ENCODE measurements around the gene ERBB4. TPM values are rescaled to one million over a fixed set of nuclear protein-coding genes. Genes with fewer than 3 reads are reported as not detected.

Gene ERBB4
- total RNA-seq, 1 experiment from 2014 or later: 0.04 TPM

GRCh38 chr2:212078103-212078502, 460.5 kb downstream of the ERBB4 start:
- no peak overlapping the region for H2BK120ac ChIP-seq (ENCODE audit: low read depth, low read length, poor library complexity, severe bottlenecking)
- H2BK5ac ChIP-seq (ENCODE audit: insufficient read length, low read length): no peak overlapping the region
- H3K14ac ChIP-seq (ENCODE audit: insufficient read depth, low read length): no peak overlapping the region
- H3T11ph ChIP-seq (ENCODE audit: low read length): no peak overlapping the region
- H2BK20ac ChIP-seq (ENCODE audit: low read depth, low read length, poor library complexity, severe bottlenecking): no peak overlapping the region
- WGBS (ENCODE audit: extremely low coverage, insufficient read length, low lambda C conversion rate): no CpG with 5 or more reads among the region's 4 CpGs
- H4K8ac ChIP-seq (replicated peaks; ENCODE audit: insufficient read length, low read depth, low read length): no peak overlapping the region
- H4K5ac ChIP-seq (ENCODE audit: insufficient read length, low read depth, low read length): no peak overlapping the region
- no peaks in the 10 kb centered on the region for H3K79me2 ChIP-seq (ENCODE audit: insufficient read depth, low read length)
- H3K18ac ChIP-seq (ENCODE audit: insufficient read length, low read depth, low read length): no peak overlapping the region
- H3K4ac ChIP-seq (ENCODE audit: low read depth, low read length): no peak overlapping the region
- no peaks in the 10 kb centered on the region for H3K36me3 Mint-ChIP-seq (ENCODE audit: insufficient read depth in 1 of 3, low read depth in 3 of 3)
- H3K23ac ChIP-seq (ENCODE audit: insufficient read length, low read depth, low read length): no peak overlapping the region
- H3K9me3 Mint-ChIP-seq: no peaks in the 10 kb centered on the region
- H3K27ac ChIP-seq (ENCODE audit: insufficient read length, low read depth, low read length): no peak overlapping the region
- H3K56ac ChIP-seq (ENCODE audit: insufficient read length, low read depth, low read length): no peak overlapping the region
- H3K4me1 Mint-ChIP-seq: peaks cover 5 to 6% of the 10 kb centered on the region in 2 experiments
- H3K27me3 ChIP-seq (ENCODE audit: insufficient read depth, low read length): no peaks in the 10 kb centered on the region
- H4K91ac ChIP-seq (ENCODE audit: insufficient read length, low read depth, low read length): no peak overlapping the region
- H3K4me3 Mint-ChIP-seq: no peak overlapping the region
- no peaks in the 10 kb centered on the region for H3K23me2 ChIP-seq (ENCODE audit: insufficient read length, low read depth, low read length, poor library complexity, severe bottlenecking)
- no peaks in the 10 kb centered on the region for H4K20me1 ChIP-seq (ENCODE audit: control insufficient read depth, insufficient read depth, insufficient read length)
- no peak overlapping the region for H3K9ac ChIP-seq (ENCODE audit: extremely low read depth, insufficient read length, low read length)
- TF ChIP-seq CTCF (conservative IDR thresholded peaks at IDR 0.05): no peak
- H3K9me3 ChIP-seq (ENCODE audit: control insufficient read depth, low read depth, low read length): no peaks in the 10 kb centered on the region
- no peak overlapping the region for H2AK5ac ChIP-seq (ENCODE audit: insufficient read length, low read length)
- DNase-seq: no peak
- no peak overlapping the region for H3K27ac Mint-ChIP-seq
- H2AFZ ChIP-seq (ENCODE audit: low read length): no peak overlapping the region
- no peaks in the 10 kb centered on the region for H3K4me1 ChIP-seq (ENCODE audit: insufficient read depth, low read length)
- no peak overlapping the region for H2BK12ac ChIP-seq (ENCODE audit: insufficient read length, low read depth, low read length)
- H3K4me2 ChIP-seq (ENCODE audit: insufficient read depth, insufficient read length, low read length): no peak overlapping the region
- no peaks in the 10 kb centered on the region for H3K27me3 Mint-ChIP-seq (ENCODE audit: low read depth)
- no peaks in the 10 kb centered on the region for H3K79me1 ChIP-seq (ENCODE audit: insufficient read depth, low read depth, low read length, poor library complexity, severe bottlenecking)
- H2BK15ac ChIP-seq (ENCODE audit: low read depth, low read length): no peak overlapping the region

Data from H9 (cell line).